NCI-H2171 treated with DMSO at 0.1 percent for 48 hours (cell line): ENCODE measurements around the gene KNTC1.
"Not testable (repeated sequence)": the region's sequence is repeated elsewhere in the genome, so short reads cannot be mapped to it uniquely, and the experiment has no call there.

ENCODE experiments used
- DNase-seq: peaks from one replicate; lab custom pipeline; 2025; lab: John Stamatoyannopoulos, UW

The KNTC1 gene

DNA sequence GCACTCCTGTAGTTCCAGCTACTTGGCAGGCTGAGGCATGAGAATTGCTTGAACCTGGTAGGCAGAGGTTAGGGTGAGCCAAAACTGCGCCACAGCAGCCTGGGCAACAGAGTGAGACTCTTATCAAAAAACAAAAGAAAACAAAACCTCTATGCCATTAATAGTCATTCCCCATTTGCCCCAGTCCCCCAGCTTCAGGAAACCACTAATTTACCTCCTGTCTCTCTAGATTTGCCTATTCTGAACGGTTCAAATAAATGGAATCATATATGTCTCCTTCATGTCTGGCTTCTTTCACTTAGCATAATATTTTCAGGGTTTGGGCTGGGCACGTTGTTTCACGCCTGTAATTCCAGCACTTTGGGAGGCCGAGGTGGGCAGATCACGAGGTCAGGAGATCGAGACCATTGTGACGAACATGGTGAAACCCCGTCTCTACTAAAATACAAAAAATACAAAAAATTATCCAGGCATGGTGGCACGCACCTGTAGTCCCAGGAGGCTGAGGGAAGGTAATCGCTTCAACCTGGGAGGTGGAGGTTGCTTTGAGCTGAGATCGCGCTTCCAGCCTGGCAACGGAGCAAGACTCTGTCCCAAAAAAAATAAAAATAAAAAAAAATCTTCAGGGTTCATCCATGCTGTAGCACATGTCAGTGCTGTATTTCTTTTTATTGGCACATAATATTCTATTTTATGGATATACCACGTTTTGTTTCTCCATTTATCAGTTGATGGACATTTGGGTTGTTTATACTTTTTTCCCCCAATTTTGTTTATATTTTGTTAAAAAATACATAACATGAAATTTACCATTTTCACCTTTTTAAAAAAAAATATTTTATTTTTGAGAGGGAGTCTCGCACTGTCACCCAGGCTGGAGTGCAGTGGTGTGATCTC, 31.9 kb downstream of the KNTC1 start:
- DNase-seq = no peak

DNA sequence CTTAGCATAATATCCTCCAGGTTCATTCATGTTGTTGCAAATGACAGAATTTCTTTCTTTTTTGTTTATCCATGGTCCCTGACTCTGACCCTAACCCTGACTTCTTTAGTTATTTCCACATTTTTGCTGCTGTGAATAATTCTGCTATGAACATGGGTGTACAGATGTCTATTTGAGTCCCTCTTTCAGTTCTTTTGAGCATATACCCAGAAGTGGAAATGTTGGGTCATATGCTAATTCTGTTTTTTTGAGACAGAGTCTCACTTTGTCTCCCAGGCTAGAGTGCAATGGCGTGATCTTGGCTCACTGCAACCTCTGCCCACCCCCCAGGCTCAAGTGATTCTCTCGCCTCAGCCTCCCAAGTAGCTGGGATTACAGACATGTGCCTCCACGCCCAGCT, 33.1 kb downstream of the KNTC1 start:
- no peak for DNase-seq

GRCh38 chr12:122563361-122563760, 36.3 kb downstream of the KNTC1 start:
- DNase-seq = no peak

GRCh38 chr12:122566816-122567215, 39.8 kb downstream of the KNTC1 start:
- not testable (repeated sequence) for DNase-seq

DNA sequence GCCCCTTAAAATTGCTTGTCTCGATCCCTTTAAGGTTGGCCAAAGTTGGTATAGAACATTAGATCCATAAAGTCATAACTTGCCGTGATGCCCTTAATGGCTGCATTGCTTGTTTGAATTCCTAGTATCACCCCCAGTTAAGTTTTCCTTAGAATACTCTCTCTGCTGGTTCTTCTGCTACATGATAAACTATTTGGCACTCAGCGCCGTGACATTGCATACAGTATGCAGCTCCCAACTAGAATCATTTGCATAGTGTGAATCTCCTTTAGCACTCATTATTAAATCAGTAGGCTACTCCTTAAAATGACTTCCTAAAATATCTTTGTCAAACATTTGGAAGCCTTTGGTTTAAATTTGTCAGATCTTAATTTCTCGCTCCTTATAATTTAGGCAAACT, 42.2 kb downstream of the KNTC1 start:
- no peak for DNase-seq

- not testable (repeated sequence) for DNase-seq
These were observed 43.0 kb downstream of the KNTC1 start for GRCh38 chr12:122570006-122570405.

DNA sequence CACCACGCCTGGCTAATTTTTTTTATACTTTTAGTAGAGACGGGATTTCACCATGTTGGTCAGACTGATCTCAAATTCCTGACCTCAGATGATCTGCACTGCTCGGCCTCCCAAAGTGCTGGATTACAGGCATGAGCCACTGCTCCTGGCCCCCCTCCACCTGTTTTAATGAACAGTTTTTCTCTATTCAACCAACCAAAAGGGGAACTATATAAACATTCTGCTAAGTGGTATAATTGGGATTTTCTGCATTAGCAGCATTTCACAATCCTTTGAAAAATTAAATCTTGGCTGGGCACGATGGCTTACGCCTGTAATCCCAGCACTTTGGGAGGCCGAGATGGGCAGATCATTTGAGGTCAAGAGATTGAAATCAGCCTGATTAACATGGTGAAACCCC, 44.8 kb downstream of the KNTC1 start:
- DNase-seq = no peak

DNA sequence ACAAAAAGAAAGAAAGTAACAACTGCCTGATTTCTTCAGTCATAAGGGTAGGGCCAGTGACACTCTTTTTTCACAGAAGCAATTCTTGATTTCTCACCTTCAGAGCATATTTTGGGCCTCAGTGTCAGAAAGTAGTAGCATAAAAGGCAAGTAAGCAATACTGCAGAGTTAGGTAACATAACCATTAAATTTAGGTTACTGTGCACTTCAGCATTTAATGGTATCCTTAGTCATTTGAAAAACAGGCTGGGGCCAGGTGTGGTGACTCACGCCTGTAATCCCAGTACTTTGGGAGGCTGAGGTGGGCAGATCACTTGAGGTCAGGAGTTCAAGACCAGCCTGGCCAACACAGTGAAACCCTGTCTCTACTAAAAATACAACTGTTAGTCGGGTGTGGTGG, 56.2 kb downstream of the KNTC1 start:
- not testable (repeated sequence) for DNase-seq

GRCh38 chr12:122584177-122584863, 57.3 kb downstream of the KNTC1 start:
- DNase-seq = no peak

GRCh38 chr12:122590990-122591389, 63.9 kb downstream of the KNTC1 start:
- no peak for DNase-seq

DNA sequence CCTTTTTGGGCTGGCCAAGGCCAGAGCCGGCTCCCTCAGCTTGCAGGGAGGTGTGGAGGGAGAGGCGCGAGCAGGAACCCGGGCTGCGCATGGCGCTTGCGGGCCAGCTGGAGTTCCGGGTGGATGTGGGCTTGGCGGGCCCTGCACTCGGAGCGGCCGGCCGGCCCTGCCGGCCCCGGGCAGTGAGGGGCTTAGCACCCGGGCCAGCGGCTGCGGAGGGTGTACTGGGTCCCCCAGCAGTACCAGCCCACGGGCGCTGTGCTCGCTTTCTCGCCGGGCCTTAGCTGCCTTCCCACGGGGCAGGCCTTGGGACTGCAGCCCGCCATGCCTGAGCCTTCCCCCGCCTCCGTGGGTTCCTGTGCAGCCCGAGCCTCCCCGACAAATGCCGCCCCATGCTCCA, 64.9 kb downstream of the KNTC1 start:
- not testable (repeated sequence) for DNase-seq

DNA sequence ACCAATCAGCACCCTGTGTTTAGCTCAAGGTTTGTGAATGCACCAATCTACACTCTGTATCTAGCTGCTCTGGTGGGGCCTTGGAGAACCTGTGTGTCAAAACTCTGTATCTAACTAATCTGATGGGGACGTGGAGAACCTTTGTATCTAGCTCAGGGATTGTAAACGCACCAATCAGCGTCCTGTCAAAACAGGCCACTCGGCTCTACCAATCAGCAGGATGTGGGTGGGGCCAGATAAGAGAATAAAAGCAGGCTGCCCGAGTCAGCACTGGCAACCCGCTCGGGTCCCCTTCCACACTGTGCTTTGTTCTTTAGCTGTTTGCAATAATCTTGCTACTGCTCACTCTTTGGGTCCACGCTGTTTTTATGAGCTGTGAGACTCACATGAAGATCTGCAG, 65.5 kb downstream of the KNTC1 start:
- not testable (repeated sequence) for DNase-seq

- no peak for DNase-seq
These were observed 66.9 kb downstream of the KNTC1 start for GRCh38 chr12:122593910-122594309.

DNA sequence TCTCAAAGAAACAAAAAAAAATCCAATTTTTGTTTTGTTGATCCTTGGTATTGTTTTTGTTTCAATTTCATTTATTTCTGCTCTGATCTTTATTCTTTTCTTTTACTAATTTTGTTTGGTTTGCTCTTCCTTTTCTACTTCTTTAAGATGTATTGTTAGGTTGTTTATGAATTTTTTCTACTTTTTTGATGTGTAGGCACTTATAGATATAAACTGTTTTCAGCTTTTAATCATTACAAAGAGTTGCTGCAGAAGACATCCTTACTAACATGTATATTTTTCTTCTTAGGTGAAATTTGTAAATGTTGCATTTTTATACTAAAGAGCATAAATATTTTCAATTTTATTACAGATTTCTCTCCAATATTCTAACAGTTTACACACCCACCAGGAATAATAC, 69.8 kb downstream of the KNTC1 start:
- DNase-seq = no peak

GRCh38 chr12:122602456-122602855, 75.4 kb downstream of the KNTC1 start:
- no peak for DNase-seq

DNA sequence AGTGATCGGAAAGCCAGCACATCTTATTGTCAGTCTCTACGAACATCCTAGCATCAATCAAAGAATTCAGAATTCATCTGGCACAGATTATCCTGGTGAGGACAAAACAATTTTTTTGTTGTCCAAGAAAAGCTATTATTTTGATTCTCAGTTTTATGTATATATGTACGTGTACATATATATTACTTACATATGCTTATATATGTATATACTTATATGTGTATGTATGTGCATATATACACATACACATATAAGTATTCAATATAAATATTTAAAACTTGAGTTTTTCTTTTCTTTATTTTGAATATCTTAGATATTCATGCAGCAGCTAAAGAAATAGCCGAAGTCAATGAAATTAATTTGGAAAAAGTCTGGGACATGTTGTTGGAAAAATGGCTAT, 77.9 kb downstream of the KNTC1 start:
- no peak for DNase-seq

DNA sequence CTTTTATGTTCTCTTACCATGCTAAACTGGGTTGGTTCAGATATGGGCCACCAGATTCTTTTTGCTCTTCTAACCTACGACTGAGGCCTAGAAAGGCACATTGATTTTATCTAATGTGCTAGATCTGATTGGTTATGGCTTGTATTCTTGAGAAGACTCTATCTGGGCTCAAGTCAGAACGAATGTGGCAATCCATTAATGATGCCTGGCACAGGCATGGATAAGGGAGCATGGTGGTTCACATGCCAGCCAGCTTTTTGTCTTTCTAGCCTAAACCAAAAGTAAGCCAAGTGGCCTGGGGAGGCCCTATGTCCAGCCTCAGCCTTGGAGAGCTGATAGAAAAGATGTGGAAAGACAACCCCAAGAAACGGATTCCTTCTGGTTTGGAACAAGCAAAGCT, 82.7 kb downstream of the KNTC1 start:
- no peak for DNase-seq

DNA sequence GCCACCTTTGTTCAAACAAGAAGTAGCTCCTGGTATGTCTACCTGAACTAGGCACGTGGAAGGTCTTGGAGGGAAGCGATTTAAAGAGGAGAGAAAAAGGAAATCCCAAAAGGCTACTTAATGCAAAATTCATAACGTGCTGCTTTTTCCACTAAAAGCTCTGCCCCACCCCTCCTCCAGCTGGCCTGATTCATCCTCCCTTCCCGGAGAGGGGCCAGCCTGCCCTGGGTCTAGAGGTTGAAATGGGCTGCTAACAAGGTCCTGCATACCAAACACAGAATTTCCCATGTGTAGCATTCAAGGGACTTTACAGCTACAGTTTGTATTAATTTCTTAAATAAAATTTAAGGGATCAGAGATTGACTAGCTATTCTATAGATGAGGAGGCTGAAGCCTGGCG, 83.2 kb downstream of the KNTC1 start:
- DNase-seq = no peak

DNA sequence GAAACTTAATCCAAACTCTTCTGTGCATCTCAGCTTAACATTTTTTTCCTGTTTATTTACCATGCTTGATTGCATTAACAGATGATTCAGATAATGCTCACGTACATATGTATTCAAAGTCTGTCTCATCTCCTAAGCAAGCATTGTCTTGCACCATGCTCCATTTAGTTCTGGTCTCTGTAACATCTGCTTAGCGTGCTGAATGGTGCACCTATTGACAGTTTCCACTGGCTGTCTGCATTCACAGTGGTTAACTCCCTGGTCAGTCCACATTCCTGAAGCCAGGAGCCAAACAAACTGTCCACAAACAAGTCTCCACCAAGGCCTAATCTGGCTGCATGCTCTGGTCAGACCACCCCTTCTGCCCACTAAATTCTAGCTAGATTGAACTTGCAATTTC, 83.9 kb downstream of the KNTC1 start:
- no peak for DNase-seq

DNA sequence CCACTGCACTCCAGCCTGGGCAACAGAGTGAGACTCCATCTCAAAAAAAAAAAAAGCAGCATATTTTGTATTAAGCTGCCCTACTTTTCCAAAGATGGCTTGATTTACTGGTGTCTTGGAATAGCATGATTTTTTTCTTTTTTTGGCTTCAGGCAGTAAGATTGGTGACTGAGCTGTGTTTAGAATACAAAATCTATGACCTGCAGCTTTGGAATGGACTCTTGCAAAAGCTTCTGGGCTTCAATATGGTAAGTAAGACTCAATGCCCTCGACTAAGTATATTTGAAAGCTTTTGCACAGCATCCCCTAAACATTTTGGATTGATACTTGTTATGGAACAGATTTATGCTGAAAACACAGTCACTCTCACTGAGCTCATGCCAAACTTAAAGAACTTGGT, 87.8 kb downstream of the KNTC1 start:
- no peak for DNase-seq

DNA sequence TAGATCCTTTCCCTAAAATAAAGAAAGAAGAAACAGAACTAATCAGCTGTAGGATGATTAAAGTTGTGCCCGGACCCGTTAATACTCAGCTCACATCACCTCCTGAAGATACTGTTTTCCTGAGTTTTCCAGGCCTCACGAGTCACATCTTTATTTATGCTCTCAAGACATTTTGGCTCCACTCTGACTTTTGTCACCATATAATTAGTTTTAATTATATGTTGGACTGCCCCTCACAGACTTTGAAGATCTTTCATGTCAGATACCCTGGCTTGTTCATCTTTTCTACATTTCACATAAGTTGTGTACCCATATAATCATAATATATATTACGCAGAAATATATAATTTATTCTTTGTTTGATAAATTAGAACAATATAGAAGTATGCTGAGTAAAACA, 88.7 kb downstream of the KNTC1 start:
- DNase-seq = no peak

DNA sequence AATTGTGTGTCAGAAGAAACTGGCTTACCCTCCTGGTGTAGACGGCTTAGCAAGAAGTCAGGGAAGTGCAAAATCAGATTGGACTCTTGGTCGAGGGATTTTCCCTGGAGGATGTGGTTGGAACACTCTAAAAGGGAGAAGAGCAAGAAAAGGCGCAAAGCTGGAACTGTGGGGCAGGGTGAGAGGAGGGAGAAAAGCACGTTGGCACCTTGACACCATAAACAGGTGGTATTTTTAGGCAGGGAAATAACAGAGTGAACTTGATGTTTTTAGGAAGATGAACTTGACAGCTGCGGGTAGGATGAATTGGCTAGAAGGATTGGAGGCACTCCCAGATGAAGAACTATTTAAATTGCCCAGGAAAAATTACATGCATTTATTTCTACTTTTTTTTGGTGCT, 108.4 kb downstream of the KNTC1 start:
- DNase-seq = no peak

DNA sequence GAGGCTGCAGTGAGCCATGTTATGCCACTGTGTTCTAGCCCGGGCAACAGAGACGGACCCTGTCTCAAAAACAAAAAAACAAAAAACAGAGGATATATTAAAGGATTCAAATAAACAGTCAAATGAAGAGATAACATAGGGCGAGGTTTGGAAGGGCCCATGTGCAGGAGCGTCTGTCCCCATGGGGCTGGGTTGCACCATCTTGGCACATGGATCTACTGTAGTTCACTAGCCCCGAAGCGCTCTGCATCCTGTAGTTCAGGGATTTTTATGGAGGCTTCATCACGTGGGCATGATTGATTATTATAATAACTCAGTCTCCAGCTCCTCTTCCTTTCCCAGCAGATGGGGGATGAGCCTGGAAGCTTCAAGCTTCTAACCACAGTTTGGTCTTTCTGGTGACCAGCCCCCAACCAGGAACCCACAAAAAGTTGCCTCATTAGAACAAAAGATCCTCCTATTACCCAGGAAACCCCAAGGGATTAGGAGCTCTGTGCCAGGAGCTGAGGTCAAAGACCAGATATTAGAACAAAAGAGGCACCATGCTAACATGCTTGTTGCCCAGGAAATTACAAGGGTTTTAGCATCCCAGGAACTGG, 116.3 kb downstream of the KNTC1 start:
- no peak for DNase-seq
